Neural cell (in vitro differentiated cells): ENCODE measurements around the gene TNS1. TPM values are rescaled to one million over a fixed set of nuclear protein-coding genes. Genes with fewer than 3 reads are reported as not detected.

ENCODE experiments used
- H2AFZ ChIP-seq: fragments of 200-600, 300-800 bp; sonication (generic), shearing (Covaris generic); 2 replicates; pipeline ENCODE4 v1.6.0; 2014; ENCODE audit warnings: low read depth, mild to moderate bottlenecking, antibody characterized with exemption, low read length, moderate library complexity
- H3F3A ChIP-seq: fragments of 200-600 bp; shearing (Covaris generic); 2 replicates; pipeline ENCODE4 v1.6.1; 2016; ENCODE audit warnings: mild to moderate bottlenecking, moderate library complexity, mixed read lengths, antibody characterized with exemption, low read length; ENCODE audit not compliant: insufficient read depth, poor library complexity, severe bottlenecking
- H3K27ac ChIP-seq: fragments of 200-600, 300-800 bp; sonication (generic), shearing (Covaris generic); 2 replicates; pipeline ENCODE4 v1.5.1; 2014; ENCODE audit warnings: mild to moderate bottlenecking, low read length, moderate library complexity
- H3K27me3 ChIP-seq: fragments of 300-800, 200-600 bp; sonication (generic), shearing (Covaris generic); 2 replicates; pipeline ENCODE4 v1.6.0; 2014; ENCODE audit warnings: mild to moderate bottlenecking, low read depth, low read length, moderate library complexity; ENCODE audit not compliant: insufficient read depth
- H3K36me3 ChIP-seq: fragments of 300-800, 200-600 bp; sonication (generic), shearing (Covaris generic); 2 replicates; pipeline ENCODE4 v1.5.1; 2014; ENCODE audit warnings: mild to moderate bottlenecking, antibody characterized with exemption, low read length, moderate library complexity; ENCODE audit not compliant: insufficient read depth
- H3K4me2 ChIP-seq: fragments of 300-800, 200-600 bp; sonication (generic), shearing (Covaris generic); 2 replicates; pipeline ENCODE4 v1.6.0; 2014; ENCODE audit warnings: mild to moderate bottlenecking, low read length
- H3K4me3 ChIP-seq: fragments of 300-800, 200-600 bp; sonication (generic), shearing (Covaris generic); 2 replicates; pipeline ENCODE4 v1.5.1; 2014; ENCODE audit warnings: mild to moderate bottlenecking, low read length, moderate library complexity
- H3K79me2 ChIP-seq: fragments of 200-600 bp; shearing (Covaris generic); replicated peaks from 2 replicates; pipeline ENCODE4 v1.6.0; 2014; ENCODE audit warnings: mild to moderate bottlenecking, low read length, moderate library complexity; ENCODE audit not compliant: insufficient read depth
- H3K9ac ChIP-seq: fragments of 300-800, 200-600 bp; sonication (generic), shearing (Covaris generic); 2 replicates; pipeline ENCODE4 v1.6.1; 2016; ENCODE audit warnings: mild to moderate bottlenecking, low read length, mixed read lengths
- H3K9me2 ChIP-seq: fragments of 200-600 bp; shearing (Covaris generic); 2 replicates; pipeline ENCODE4 v1.6.1; 2016; ENCODE audit warnings: mild to moderate bottlenecking, low read length, mixed read lengths; ENCODE audit not compliant: insufficient read depth
- H3K9me3 ChIP-seq: fragments of 200-600, 300-800 bp; sonication (generic), shearing (Covaris generic); 2 replicates; pipeline ENCODE4 v1.6.1; 2016; ENCODE audit warnings: mild to moderate bottlenecking, mixed run types, low read length, moderate library complexity, mixed read lengths
- H4K20me1 ChIP-seq: fragments of 200-600 bp; shearing (Covaris generic); 2 replicates; pipeline ENCODE4 v1.6.1; 2016; ENCODE audit warnings: mild to moderate bottlenecking, mixed run types; ENCODE audit not compliant: insufficient read depth
- CTCF ChIP-seq: fragments of 450-650 bp; IDR thresholded peaks from 2 replicates; pipeline ENCODE4 v1.5.1; 2014; ENCODE audit warnings: antibody characterized with exemption, mild to moderate bottlenecking, moderate library complexity; ENCODE audit not compliant: poor library complexity, severe bottlenecking
- EP300 ChIP-seq: fragments of 450-650 bp; conservative IDR thresholded peaks from 2 replicates; pipeline ENCODE4 v1.6.1; 2014; ENCODE audit warnings: antibody characterized with exemption, mild to moderate bottlenecking, moderate library complexity; ENCODE audit not compliant: poor library complexity, severe bottlenecking
- EZH2 ChIP-seq: fragments of 200-600, 300-800 bp; shearing (Covaris generic), sonication (generic); IDR thresholded peaks from 2 replicates; pipeline ENCODE4 v1.6.1; 2014; ENCODE audit warnings: antibody characterized with exemption, low read length, borderline replicate concordance, mild to moderate bottlenecking; ENCODE audit not compliant: insufficient read depth, poor library complexity, severe bottlenecking
- MXI1 ChIP-seq: fragments of 450-650 bp; conservative IDR thresholded peaks from 2 replicates; pipeline ENCODE4 v1.6.1; 2014; ENCODE audit warnings: antibody characterized with exemption, mild to moderate bottlenecking; ENCODE audit not compliant: poor library complexity, severe bottlenecking
- POLR2AphosphoS5 ChIP-seq: IDR thresholded peaks from 2 replicates; pipeline ENCODE4 v1.6.1; 2012
- RAD21 ChIP-seq: fragments of 450-650 bp; conservative IDR thresholded peaks from 2 replicates; pipeline ENCODE4 v1.6.1; 2014; ENCODE audit warnings: antibody characterized with exemption, mild to moderate bottlenecking, moderate library complexity
- SMC3 ChIP-seq: fragments of 450-650 bp; conservative IDR thresholded peaks from 2 replicates; pipeline ENCODE4 v1.6.1; 2014; ENCODE audit warnings: antibody characterized with exemption, mild to moderate bottlenecking, moderate library complexity; ENCODE audit not compliant: poor library complexity
- TAF1 ChIP-seq: IDR thresholded peaks from 2 replicates; pipeline ENCODE4 v1.6.1; 2012; ENCODE audit warnings: low read depth
- polyA plus RNA-seq: library from polyadenylated mRNA; depleted of rRNA; stranded (reverse); fragments of >200 nt; gene quantifications from 2 replicates; pipeline ENCODE4 v1.2.3, GENCODE V29; 2014
- TF ChIP-seq, protein P1 (sequence below): IDR thresholded peaks from 2 replicates; pipeline ENCODE4 v1.6.1; 2012; ENCODE audit warnings: borderline replicate concordance

Gene TNS1
- polyA plus RNA-seq, 1 donor from 2014 or later, result 1.5 TPM

DNA sequence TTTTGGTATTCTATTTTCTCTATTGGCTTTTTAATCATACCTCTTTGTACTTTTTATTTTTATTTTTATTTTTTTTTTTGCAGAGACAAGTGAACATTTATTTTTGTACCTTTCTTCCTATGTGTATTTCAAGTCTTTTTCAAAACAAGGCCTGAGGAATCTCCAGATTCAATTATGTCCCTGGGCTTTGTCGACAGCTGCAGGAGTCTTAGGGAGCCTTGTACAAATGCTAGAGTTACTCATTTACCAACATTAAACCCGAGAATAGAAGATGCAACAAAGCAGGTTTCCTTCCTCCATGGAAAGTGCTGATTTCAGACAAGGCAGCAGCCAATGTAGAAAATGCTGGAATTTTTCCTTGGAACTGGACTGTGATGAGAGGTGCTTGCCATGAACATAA lies 242.8 kb downstream of the TNS1 start:
- Histone ChIP-seq H3K9me2 (no peaks in the 10 kb centered on the region), H3K27ac (no peak overlapping the region), H2AFZ (no peak overlapping the region), H3K9me3 (no peaks in the 10 kb centered on the region), H4K20me1 (no peaks in the 10 kb centered on the region), H3K36me3 (no peaks in the 10 kb centered on the region), H3F3A (no peaks in the 10 kb centered on the region), H3K9ac (no peak overlapping the region), H3K4me3 (no peak overlapping the region), H3K27me3 (no peaks in the 10 kb centered on the region), H3K79me2 (no peaks in the 10 kb centered on the region), H3K4me2 (no peak overlapping the region)
- TF ChIP-seq, protein P1, sequence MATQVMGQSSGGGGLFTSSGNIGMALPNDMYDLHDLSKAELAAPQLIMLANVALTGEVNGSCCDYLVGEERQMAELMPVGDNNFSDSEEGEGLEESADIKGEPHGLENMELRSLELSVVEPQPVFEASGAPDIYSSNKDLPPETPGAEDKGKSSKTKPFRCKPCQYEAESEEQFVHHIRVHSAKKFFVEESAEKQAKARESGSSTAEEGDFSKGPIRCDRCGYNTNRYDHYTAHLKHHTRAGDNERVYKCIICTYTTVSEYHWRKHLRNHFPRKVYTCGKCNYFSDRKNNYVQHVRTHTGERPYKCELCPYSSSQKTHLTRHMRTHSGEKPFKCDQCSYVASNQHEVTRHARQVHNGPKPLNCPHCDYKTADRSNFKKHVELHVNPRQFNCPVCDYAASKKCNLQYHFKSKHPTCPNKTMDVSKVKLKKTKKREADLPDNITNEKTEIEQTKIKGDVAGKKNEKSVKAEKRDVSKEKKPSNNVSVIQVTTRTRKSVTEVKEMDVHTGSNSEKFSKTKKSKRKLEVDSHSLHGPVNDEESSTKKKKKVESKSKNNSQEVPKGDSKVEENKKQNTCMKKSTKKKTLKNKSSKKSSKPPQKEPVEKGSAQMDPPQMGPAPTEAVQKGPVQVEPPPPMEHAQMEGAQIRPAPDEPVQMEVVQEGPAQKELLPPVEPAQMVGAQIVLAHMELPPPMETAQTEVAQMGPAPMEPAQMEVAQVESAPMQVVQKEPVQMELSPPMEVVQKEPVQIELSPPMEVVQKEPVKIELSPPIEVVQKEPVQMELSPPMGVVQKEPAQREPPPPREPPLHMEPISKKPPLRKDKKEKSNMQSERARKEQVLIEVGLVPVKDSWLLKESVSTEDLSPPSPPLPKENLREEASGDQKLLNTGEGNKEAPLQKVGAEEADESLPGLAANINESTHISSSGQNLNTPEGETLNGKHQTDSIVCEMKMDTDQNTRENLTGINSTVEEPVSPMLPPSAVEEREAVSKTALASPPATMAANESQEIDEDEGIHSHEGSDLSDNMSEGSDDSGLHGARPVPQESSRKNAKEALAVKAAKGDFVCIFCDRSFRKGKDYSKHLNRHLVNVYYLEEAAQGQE, result no peak
- no peak for TF ChIP-seq POLR2AphosphoS5
- TF ChIP-seq SMC3, result no peak
- TF ChIP-seq TAF1, result no peak
- no peak for TF ChIP-seq CTCF
- no peak for TF ChIP-seq EP300
- no peak for TF ChIP-seq EZH2
- TF ChIP-seq RAD21, result no peak
- no peak for TF ChIP-seq MXI1

- TF ChIP-seq EZH2 (no peak), EP300 (no peak), POLR2AphosphoS5 (no peak), MXI1 (no peak), CTCF (no peak), TAF1 (no peak), RAD21 (no peak)
- TF ChIP-seq, protein P1, result no peak
- Histone ChIP-seq H2AFZ (no peak overlapping the region), H3K27ac (no peak overlapping the region), H3K4me2 (no peak overlapping the region), H3K9ac (no peak overlapping the region), H3F3A (no peaks in the 10 kb centered on the region), H4K20me1 (no peaks in the 10 kb centered on the region), H3K79me2 (no peaks in the 10 kb centered on the region), H3K4me3 (no peak overlapping the region), H3K9me3 (no peaks in the 10 kb centered on the region), H3K36me3 (no peaks in the 10 kb centered on the region), H3K27me3 (no peaks in the 10 kb centered on the region), H3K9me2 (no peaks in the 10 kb centered on the region)
These were observed 245.7 kb downstream of the TNS1 start for GRCh38 chr2:217757108-217757463.
